ENCODE data around the gene LAMB4.

The LAMB4 gene

GRCh38 chr7:108165723-108166122, 35.6 kb upstream of the LAMB4 start:
- H3K9me2 ChIP-seq (replicated peaks; ENCODE audit: insufficient read depth, low read length), result no peaks in the 10 kb centered on the region
- no peaks in the 10 kb centered on the region for H3K9me3 ChIP-seq (replicated peaks; ENCODE audit: insufficient read depth, low read length)
- H3K4me2 ChIP-seq (ENCODE audit: low read depth, low read length), result no peak overlapping the region
- no peaks in the 10 kb centered on the region for H3K36me3 ChIP-seq (replicated peaks; ENCODE audit: insufficient read depth, low read length)
- no peak overlapping the region for H3K27ac ChIP-seq (ENCODE audit: low read length)
- no peaks in the 10 kb centered on the region for H4K20me1 ChIP-seq (ENCODE audit: insufficient read depth, low read length)
- no peak overlapping the region for H3K9ac ChIP-seq (ENCODE audit: low read length)
- no peak overlapping the region for H2AFZ ChIP-seq (ENCODE audit: low read length)
- TF ChIP-seq, protein P1, sequence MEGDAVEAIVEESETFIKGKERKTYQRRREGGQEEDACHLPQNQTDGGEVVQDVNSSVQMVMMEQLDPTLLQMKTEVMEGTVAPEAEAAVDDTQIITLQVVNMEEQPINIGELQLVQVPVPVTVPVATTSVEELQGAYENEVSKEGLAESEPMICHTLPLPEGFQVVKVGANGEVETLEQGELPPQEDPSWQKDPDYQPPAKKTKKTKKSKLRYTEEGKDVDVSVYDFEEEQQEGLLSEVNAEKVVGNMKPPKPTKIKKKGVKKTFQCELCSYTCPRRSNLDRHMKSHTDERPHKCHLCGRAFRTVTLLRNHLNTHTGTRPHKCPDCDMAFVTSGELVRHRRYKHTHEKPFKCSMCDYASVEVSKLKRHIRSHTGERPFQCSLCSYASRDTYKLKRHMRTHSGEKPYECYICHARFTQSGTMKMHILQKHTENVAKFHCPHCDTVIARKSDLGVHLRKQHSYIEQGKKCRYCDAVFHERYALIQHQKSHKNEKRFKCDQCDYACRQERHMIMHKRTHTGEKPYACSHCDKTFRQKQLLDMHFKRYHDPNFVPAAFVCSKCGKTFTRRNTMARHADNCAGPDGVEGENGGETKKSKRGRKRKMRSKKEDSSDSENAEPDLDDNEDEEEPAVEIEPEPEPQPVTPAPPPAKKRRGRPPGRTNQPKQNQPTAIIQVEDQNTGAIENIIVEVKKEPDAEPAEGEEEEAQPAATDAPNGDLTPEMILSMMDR (IDR thresholded peaks at IDR 0.05; ENCODE audit: low read length), result no peak
- no peak for TF ChIP-seq EZH2 (optimal IDR thresholded peaks at IDR 0.05; ENCODE audit: low read depth, low read length)
- TF ChIP-seq EZH2phosphoT487 (IDR thresholded peaks at IDR 0.05; ENCODE audit: low read length), result no peak
- no peaks in the 10 kb centered on the region for H3F3A ChIP-seq (ENCODE audit: insufficient read depth, low read length)
- H3K4me3 ChIP-seq (ENCODE audit: low read length), result no peak overlapping the region
- DNase-seq, result no peak
- H3K79me2 ChIP-seq (ENCODE audit: low read length), result no peaks in the 10 kb centered on the region
- no peaks in the 10 kb centered on the region for H3K27me3 ChIP-seq (replicated peaks; ENCODE audit: insufficient read depth, low read length)
- H3K4me1 ChIP-seq (ENCODE audit: low read length), result no peaks in the 10 kb centered on the region

GRCh38 chr7:108164946-108165345, 34.8 kb upstream of the LAMB4 start:
- Histone ChIP-seq H3K27me3 (replicated peaks; ENCODE audit: insufficient read depth, low read length) (no peaks in the 10 kb centered on the region), H4K20me1 (ENCODE audit: insufficient read depth, low read length) (no peaks in the 10 kb centered on the region), H2AFZ (ENCODE audit: low read length) (no peak overlapping the region), H3K9me2 (replicated peaks; ENCODE audit: insufficient read depth, low read length) (no peaks in the 10 kb centered on the region), H3K4me1 (ENCODE audit: low read length) (no peaks in the 10 kb centered on the region), H3K4me2 (ENCODE audit: low read depth, low read length) (no peak overlapping the region), H3K9ac (ENCODE audit: low read length) (no peak overlapping the region), H3F3A (ENCODE audit: insufficient read depth, low read length) (no peaks in the 10 kb centered on the region), H3K4me3 (ENCODE audit: low read length) (no peak overlapping the region), H3K9me3 (replicated peaks; ENCODE audit: insufficient read depth, low read length) (no peaks in the 10 kb centered on the region), H3K27ac (ENCODE audit: low read length) (no peak overlapping the region), H3K36me3 (replicated peaks; ENCODE audit: insufficient read depth, low read length) (no peaks in the 10 kb centered on the region), H3K79me2 (ENCODE audit: low read length) (no peaks in the 10 kb centered on the region)
- TF ChIP-seq EZH2phosphoT487 (IDR thresholded peaks at IDR 0.05; ENCODE audit: low read length) (no peak), EZH2 (optimal IDR thresholded peaks at IDR 0.05; ENCODE audit: low read depth, low read length) (no peak)
- TF ChIP-seq, protein P1 (IDR thresholded peaks at IDR 0.05; ENCODE audit: low read length), result no peak
- no peak for DNase-seq

GRCh38 chr7:108164342-108164741, 34.2 kb upstream of the LAMB4 start:
- no peaks in the 10 kb centered on the region for H3K9me2 ChIP-seq (replicated peaks; ENCODE audit: insufficient read depth, low read length)
- H3K36me3 ChIP-seq (replicated peaks; ENCODE audit: insufficient read depth, low read length), result no peaks in the 10 kb centered on the region
- no peaks in the 10 kb centered on the region for H3K79me2 ChIP-seq (ENCODE audit: low read length)
- no peak overlapping the region for H3K9ac ChIP-seq (ENCODE audit: low read length)
- TF ChIP-seq EZH2phosphoT487 (IDR thresholded peaks at IDR 0.05; ENCODE audit: low read length), result no peak
- TF ChIP-seq EZH2 (optimal IDR thresholded peaks at IDR 0.05; ENCODE audit: low read depth, low read length), result no peak
- TF ChIP-seq, protein P1 (IDR thresholded peaks at IDR 0.05; ENCODE audit: low read length), result no peak
- no peaks in the 10 kb centered on the region for H3K9me3 ChIP-seq (replicated peaks; ENCODE audit: insufficient read depth, low read length)
- H4K20me1 ChIP-seq (ENCODE audit: insufficient read depth, low read length), result no peaks in the 10 kb centered on the region
- H3K4me2 ChIP-seq (ENCODE audit: low read depth, low read length), result no peak overlapping the region
- DNase-seq, result no peak
- H3K4me1 ChIP-seq (ENCODE audit: low read length), result no peaks in the 10 kb centered on the region
- H3K27ac ChIP-seq (ENCODE audit: low read length), result no peak overlapping the region
- H2AFZ ChIP-seq (ENCODE audit: low read length), result no peak overlapping the region
- H3K27me3 ChIP-seq (replicated peaks; ENCODE audit: insufficient read depth, low read length), result no peaks in the 10 kb centered on the region
- no peaks in the 10 kb centered on the region for H3F3A ChIP-seq (ENCODE audit: insufficient read depth, low read length)
- H3K4me3 ChIP-seq (ENCODE audit: low read length), result no peak overlapping the region
